ENCODE results near the gene ENDOV.

The ENDOV gene

DNA sequence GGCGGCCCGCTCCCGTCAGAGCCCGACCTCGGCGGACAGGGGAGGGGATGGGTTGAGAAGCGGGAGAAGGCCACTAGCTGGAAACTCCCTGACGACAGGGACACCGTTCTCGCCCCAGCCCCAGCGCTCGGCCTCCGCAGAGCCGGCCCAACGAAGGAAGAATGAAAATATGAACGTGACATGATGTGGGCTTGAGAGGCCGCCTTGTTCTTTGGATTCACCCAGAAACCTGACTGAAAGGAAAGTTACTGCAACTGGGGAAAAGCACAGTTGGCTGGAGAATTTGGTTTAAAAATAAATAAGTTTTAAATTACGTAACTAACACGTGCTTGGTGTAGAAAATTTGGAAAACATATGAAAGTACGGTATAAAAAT is 40.4 kb downstream of the ENDOV start:
- peak overlapping the region; percentile 71 for H3K4me3 ChIP-seq
- TF ChIP-seq, protein P1, sequence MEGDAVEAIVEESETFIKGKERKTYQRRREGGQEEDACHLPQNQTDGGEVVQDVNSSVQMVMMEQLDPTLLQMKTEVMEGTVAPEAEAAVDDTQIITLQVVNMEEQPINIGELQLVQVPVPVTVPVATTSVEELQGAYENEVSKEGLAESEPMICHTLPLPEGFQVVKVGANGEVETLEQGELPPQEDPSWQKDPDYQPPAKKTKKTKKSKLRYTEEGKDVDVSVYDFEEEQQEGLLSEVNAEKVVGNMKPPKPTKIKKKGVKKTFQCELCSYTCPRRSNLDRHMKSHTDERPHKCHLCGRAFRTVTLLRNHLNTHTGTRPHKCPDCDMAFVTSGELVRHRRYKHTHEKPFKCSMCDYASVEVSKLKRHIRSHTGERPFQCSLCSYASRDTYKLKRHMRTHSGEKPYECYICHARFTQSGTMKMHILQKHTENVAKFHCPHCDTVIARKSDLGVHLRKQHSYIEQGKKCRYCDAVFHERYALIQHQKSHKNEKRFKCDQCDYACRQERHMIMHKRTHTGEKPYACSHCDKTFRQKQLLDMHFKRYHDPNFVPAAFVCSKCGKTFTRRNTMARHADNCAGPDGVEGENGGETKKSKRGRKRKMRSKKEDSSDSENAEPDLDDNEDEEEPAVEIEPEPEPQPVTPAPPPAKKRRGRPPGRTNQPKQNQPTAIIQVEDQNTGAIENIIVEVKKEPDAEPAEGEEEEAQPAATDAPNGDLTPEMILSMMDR (IDR thresholded peaks at IDR 0.05), result no peak
- H3K27ac ChIP-seq, result peak overlapping the region; percentile 87 to 94
- DNase-seq (ENCODE audit: low spot score), result no peak

DNA sequence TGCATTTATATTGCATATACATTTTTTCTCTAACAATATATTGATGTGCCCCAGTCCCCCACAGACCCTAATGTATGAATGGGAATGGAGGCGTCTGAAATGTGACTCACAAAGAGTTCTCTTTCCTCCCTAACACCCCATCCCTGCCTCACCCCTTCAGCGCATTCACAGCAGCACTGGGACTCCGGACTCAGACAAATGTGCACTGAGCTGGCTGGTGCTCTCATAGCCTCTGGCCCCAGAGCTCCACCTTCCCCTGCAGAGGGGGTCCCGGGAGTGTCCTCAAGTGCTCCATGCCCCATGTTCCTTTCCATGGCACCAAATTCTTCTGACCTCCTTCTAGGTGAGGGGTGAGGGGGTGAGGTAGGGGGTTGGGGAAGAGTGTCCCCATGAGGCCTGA is 40.8 kb downstream of the ENDOV start:
- no peak for DNase-seq (ENCODE audit: low spot score)
- Histone ChIP-seq H3K4me3 (no peak overlapping the region), H3K27ac (peak overlapping the region; percentile 10 to 87)
- TF ChIP-seq, protein P1 (IDR thresholded peaks at IDR 0.05), result no peak

DNA sequence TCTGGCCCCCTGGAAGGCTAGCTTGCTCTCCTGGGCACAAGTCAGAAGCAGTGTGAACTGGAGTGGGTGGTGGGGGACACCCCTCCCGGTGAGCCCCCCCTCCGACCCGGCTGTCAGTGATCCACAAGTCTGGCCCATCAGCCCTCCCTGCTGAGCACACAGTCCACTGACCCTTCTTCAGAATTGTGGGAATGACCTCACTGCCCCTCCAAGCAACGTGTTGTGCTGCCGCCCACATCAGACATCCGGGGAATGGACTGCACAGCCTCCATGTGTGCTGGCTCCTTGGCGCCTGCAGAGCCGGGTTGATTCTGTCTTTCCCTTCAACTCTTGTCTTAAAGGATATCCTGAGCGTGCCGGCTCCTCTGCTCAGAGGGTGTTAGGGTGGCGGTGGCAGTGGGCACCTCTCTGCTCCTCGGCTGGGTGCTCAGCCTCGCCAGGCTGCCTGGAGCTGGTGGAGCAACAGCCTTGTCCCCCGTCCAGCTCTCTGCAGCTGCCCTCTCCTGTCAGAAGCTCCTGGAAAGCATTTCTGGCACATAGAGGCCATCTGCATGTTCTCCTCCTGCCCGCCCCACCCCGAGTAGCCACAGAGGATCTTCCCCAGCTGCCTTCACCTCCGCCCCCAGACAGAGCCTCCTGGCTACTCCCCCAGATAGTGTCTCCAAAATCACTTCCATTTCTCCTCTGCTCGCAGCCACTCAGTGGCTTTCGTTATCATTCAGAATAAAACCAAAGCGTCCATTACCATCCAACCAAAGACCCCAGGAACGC is 41.7 kb downstream of the ENDOV start:
- DNase-seq (ENCODE audit: low spot score), result no peak
- TF ChIP-seq, protein P1 (IDR thresholded peaks at IDR 0.05), result no peak
- peak overlapping the region in 1 of 2 donors; percentile 10 for H3K27ac ChIP-seq
- no peak overlapping the region for H3K4me3 ChIP-seq

DNA sequence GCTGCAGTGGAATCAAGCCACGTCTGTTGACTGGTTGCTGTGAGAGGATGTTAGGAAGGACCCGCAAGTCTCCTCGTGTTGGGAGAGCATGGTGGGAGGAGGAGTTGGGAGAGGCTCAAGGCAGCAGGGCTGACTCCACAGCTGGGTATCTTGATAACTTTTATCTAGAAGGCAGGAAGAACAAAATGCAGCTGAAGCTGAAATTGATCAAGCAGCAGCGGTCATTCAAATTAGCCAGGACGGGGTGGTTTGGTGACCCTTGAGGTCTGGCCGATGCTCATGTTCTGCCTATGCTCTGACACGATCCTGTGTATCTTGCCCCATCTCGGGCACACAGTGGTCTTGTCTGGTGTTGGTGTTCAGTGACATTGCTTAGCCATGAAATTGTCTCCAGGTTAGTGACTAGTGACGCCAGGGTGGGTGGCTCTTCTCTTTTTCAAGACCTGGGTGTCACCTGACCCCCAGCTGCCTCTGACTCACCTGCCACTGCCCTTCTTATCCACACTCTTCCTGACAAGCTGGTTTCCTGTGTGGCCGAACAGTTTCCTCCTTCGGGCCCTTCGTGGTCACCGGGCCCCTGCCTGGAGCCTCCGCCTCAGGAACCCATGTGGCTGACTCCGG is 42.4 kb downstream of the ENDOV start:
- no peak overlapping the region for H3K4me3 ChIP-seq
- H3K27ac ChIP-seq, result no peak overlapping the region
- TF ChIP-seq, protein P1 (IDR thresholded peaks at IDR 0.05), result no peak
- DNase-seq (ENCODE audit: low spot score), result no peak

DNA sequence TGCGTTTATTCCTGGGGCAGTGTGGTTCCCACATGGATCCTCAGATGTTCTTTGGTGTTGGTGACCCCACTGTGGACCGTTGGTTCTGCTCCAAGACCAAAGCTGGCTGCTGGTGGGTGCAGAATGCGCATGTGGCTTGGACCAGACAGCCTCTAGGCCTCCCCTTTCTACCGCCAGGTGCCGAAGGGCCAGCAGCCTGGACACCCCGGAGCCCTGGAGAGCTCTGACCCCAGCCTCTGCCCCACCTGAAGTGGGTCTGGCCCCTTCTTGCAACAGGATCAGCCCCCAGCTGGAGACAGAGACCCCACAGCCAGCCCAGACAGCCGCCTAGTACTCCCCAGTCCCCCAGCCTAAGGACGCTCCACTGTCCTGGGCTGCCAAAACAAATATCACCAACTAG is 43.0 kb downstream of the ENDOV start:
- no peak for DNase-seq (ENCODE audit: low spot score)
- no peak overlapping the region for H3K27ac ChIP-seq
- TF ChIP-seq, protein P1 (IDR thresholded peaks at IDR 0.05), result no peak

DNA sequence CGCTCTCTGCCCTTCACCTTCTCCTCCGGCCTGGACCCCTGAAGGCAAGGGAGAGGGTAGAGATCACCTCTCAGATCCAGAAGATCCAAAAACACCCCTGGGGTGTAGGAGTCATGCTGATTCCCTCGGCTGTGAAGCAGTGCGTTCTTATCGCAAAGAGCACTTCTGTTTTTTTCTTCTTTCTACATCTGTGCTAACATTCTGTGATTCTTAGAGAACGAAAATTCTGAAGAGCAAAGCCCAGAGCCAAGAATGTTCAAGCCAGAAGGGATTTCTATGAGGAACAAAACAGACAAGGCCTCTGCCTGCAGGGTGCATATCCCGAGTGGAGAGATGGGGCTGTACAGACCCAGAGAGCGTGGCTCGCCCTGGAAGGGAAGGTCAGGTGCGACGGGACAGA is 44.3 kb downstream of the ENDOV start:
- H3K27ac ChIP-seq, result no peak overlapping the region
- DNase-seq (ENCODE audit: low spot score), result no peak
- TF ChIP-seq, protein P1 (IDR thresholded peaks at IDR 0.05), result no peak
- H3K4me3 ChIP-seq, result no peak overlapping the region

More for the DNA sequence above, 43.0 kb downstream of the ENDOV start:
- H3K4me3 ChIP-seq, result no peak overlapping the region

DNA sequence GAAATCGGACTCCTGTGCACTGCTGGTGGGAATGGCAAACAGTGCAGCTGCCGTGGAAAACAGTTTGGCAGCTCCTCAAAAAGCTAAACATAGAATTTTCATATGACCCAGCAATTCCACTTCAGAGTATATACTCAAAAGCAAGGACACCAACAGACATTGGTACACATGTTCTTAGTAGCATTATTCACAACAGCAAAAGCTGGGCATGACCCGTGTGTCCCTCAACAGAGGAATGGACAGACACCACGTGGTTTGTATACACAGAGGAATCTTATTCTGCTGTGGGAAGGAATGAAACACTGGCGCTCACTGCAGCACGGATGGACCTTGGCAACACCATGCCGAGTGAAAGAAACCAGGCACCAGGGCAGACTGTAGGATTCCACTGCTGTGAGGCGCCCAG is 45.5 kb downstream of the ENDOV start:
- TF ChIP-seq, protein P1 (IDR thresholded peaks at IDR 0.05), result no peak
- no peak for DNase-seq (ENCODE audit: low spot score)
- H3K4me3 ChIP-seq, result no peak overlapping the region
- H3K27ac ChIP-seq, result peak overlapping the region in 1 of 2 donors; percentile 17
